ENCODE results near the gene AVPR2. TPM values are rescaled to one million over a fixed set of nuclear protein-coding genes. Genes with fewer than 3 reads are reported as not detected.

Gene AVPR2
- total RNA-seq, 2 donors from 2014 or later, result 2.3 to 4.7 TPM

DNA sequence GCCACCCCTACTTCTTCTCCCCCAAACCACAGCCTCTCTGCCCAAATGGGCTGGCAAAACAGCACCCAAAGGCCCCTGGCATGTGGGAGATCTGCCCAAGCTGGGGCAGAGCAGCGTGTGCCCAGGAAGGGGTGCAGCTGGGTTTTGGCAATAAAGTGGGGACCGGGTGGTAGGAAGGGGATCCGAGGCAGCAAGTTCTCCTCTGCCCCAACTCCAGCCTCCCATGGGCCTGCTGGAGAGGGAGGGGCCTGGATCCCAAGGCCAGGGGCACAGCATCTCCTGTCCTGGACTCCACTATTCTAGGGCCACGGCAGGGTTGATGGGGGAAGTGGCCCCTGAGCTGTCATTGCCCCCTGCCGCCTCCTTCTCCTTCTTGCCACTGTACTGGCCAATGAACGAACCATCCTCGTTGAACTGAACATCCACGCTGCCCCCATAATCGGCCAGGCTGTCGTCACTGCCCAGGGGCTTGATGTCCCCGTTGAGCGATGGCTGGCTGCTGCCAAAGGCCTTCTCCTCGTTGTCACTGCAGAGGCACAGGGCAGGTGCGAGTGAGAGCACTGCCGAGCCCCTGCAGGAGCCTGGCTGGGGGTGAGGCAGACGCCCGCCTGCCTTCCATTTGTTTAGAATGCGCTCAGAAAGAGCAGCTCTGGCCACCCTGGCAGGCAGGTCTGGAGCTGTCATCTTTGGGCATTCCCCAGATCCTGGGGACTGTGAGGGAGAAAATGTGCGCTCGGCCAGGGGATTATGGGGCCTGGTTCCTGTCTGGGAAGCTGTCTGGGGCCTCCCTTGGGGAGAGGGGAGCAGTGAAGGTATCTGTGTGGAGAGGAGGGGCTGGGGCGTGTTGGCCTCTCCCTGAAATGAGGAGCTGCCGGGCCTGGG lies 41.9 kb upstream of the AVPR2 start:
- H3K9me3 ChIP-seq, result no peaks in the 10 kb centered on the region
- H3K27ac ChIP-seq, result no peak overlapping the region
- H3K4me1 ChIP-seq, result no peaks in the 10 kb centered on the region
- H3K36me3 ChIP-seq, result no peaks in the 10 kb centered on the region
- H3K4me3 ChIP-seq, result no peak overlapping the region
- DNase-seq (ENCODE audit: low spot score), result no peak
- no peaks in the 10 kb centered on the region for H3K27me3 ChIP-seq
- TF ChIP-seq, protein P1, sequence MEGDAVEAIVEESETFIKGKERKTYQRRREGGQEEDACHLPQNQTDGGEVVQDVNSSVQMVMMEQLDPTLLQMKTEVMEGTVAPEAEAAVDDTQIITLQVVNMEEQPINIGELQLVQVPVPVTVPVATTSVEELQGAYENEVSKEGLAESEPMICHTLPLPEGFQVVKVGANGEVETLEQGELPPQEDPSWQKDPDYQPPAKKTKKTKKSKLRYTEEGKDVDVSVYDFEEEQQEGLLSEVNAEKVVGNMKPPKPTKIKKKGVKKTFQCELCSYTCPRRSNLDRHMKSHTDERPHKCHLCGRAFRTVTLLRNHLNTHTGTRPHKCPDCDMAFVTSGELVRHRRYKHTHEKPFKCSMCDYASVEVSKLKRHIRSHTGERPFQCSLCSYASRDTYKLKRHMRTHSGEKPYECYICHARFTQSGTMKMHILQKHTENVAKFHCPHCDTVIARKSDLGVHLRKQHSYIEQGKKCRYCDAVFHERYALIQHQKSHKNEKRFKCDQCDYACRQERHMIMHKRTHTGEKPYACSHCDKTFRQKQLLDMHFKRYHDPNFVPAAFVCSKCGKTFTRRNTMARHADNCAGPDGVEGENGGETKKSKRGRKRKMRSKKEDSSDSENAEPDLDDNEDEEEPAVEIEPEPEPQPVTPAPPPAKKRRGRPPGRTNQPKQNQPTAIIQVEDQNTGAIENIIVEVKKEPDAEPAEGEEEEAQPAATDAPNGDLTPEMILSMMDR (IDR thresholded peaks at IDR 0.05), result no peak

DNA sequence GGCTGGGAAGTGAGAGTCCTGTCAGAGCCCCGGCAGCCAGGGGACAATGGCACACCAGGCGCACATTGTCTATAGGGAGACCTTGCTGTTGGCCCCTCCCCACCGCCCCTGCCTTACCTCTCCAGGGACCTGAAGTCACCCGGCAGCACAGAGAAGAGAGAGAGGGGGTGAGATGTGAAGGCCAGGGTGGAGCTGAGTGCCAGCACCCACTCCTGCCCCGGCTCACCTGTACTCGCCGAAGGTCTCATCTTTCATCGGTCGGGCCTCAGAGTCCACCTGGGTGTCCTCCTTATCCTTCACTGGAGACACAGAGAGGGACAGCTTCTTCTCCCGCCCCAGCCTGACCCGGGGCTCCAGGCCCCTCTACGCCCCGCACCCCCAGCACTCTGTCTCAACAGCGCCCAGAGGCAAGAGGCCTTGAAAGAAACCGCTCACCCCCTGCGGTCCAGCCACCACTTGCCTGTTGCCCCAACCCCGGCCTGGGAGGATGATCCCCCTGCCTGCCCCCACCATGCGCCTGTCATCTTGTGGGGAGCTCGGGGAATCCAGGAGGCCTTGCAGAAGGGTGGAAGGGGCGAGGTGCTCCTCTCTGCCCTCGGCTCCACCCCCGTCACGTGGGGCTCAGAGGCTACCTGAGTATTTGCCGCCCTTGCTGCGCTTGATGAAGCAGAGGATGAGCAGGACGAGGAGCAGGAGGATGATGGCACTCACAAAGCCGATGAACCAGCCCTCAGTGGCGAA lies 41.1 kb upstream of the AVPR2 start:
- no peaks in the 10 kb centered on the region for H3K36me3 ChIP-seq
- TF ChIP-seq, protein P1 (IDR thresholded peaks at IDR 0.05), result no peak

DNA sequence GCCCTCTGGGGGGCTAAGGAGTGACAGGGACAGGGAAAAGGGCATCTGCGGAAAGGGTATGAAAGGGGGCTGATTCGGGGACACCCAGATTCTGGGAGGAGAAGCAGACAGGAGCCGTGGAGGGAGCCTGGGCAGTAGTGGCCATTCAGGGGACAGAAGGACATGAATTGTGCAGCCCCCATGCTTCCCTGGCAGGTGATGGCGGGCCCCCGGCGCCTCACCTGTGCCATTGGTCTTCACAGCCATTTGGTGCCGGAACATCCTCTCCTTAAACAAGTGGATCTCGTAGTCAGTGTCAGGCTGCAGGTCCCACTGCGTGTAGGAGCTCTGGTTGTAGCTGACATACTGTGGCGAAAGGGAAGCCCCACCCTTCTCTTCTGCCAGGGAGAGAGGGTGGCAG lies 40.4 kb upstream of the AVPR2 start:
- Histone ChIP-seq H3K9me3 (no peaks in the 10 kb centered on the region), H3K27me3 (no peaks in the 10 kb centered on the region), H3K36me3 (no peaks in the 10 kb centered on the region), H3K4me3 (no peak overlapping the region), H3K4me1 (no peaks in the 10 kb centered on the region), H3K27ac (no peak overlapping the region)
- no peak for DNase-seq (ENCODE audit: low spot score)
- TF ChIP-seq, protein P1 (IDR thresholded peaks at IDR 0.05), result no peak

More for the DNA sequence above, 41.1 kb upstream of the AVPR2 start:
- no peaks in the 10 kb centered on the region for H3K4me1 ChIP-seq
- H3K9me3 ChIP-seq, result no peaks in the 10 kb centered on the region
- no peak overlapping the region for H3K4me3 ChIP-seq
- no peak for DNase-seq (ENCODE audit: low spot score)
- no peaks in the 10 kb centered on the region for H3K27me3 ChIP-seq
- no peak overlapping the region for H3K27ac ChIP-seq

DNA sequence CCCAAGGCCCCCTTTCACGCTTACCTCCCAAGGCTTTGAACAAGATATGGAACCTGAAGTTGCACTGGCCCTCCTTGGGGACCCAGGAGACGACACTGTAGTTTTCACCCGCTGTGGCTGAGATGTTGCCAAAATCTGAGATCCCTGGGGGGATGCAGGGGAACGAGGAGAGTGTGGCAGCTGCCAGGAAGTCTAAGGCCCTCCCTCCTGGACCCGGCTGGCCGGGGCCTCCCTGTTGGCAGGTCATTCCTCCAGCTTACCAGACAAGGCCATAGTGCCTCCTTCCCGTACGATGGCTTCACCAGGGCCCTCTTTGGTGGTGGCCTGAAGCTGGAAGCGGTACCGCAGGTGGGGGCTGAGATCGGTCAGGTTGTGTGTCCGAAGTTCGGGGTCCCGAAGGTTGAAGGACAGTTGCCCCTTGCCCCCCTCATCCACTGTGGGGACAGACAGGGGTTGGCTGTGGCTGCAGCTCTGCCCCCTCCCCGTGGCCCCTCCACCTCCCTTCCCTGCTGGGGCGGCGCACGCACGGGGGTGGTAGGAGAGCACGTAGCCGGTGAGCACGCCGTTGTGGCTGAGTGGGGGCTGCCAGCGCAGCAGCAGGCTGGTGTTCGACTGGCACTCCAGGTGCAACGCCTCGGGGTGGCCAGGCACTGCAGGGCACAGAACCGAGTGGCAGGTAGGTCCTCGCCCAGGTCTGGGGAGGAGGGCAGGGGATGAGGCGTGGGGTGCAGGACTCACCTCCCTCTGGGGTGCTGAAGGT lies 39.7 kb upstream of the AVPR2 start:
- no peak for DNase-seq (ENCODE audit: low spot score)
- H3K36me3 ChIP-seq, result no peaks in the 10 kb centered on the region
- no peaks in the 10 kb centered on the region for H3K27me3 ChIP-seq
- H3K4me3 ChIP-seq, result no peak overlapping the region
- TF ChIP-seq, protein P1 (IDR thresholded peaks at IDR 0.05), result no peak
- H3K9me3 ChIP-seq, result no peaks in the 10 kb centered on the region
- no peaks in the 10 kb centered on the region for H3K4me1 ChIP-seq
- H3K27ac ChIP-seq, result no peak overlapping the region

DNA sequence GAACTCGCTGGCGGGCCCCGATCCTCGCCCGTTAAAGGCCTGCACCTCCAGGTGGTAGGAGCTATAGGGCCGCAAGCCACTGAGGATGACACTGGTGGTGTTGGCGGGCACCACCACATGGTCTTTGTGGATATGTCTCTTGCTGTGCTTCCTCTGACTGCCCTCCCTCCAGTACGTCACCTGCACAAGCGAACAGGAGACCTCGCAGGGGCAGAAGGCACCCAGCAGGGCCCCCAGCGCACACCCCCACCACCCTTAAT lies 39.2 kb upstream of the AVPR2 start:
- Histone ChIP-seq H3K27ac (no peak overlapping the region), H3K4me3 (no peak overlapping the region), H3K9me3 (no peaks in the 10 kb centered on the region), H3K27me3 (no peaks in the 10 kb centered on the region), H3K36me3 (no peaks in the 10 kb centered on the region), H3K4me1 (no peaks in the 10 kb centered on the region)
- no peak for DNase-seq (ENCODE audit: low spot score)
- TF ChIP-seq, protein P1 (IDR thresholded peaks at IDR 0.05), result no peak
